ENCODE results near the gene NDUFC2. TPM values are rescaled to one million over a fixed set of nuclear protein-coding genes. Genes with fewer than 3 reads are reported as not detected.

NDUFC2 gene
- total and polyA plus RNA-seq, 2 donors from 2014 or later, result 166 to 457 TPM

GRCh38 chr11:78054971-78055370 is 24.7 kb downstream of the NDUFC2 start:
- FAIRE-seq, result no peak
- Histone ChIP-seq H3K4me1 (ENCODE audit: control insufficient read depth in 2 of 3, insufficient read depth in 2 of 3, low read depth in 1 of 3, low read length in 3 of 3) (no peaks in the 10 kb centered on the region), H3K27me3 (ENCODE audit: control insufficient read depth, insufficient read depth, low read length) (no peaks in the 10 kb centered on the region), H3K9ac (ENCODE audit: low read length in 3 of 3) (no peak overlapping the region), H3K36me3 (ENCODE audit: control insufficient read depth in 2 of 3, insufficient read depth in 3 of 3, low read length in 3 of 3) (no peaks in the 10 kb centered on the region), H3K4me3 (ENCODE audit: low read length in 3 of 3) (no peak overlapping the region), H3K9me3 (ENCODE audit: control insufficient read depth in 2 of 3, insufficient read depth in 1 of 3, low read length in 3 of 3) (no peaks in the 10 kb centered on the region), H3K27ac (ENCODE audit: low read depth in 2 of 2, low read length in 2 of 2) (no peak overlapping the region)
- intact Hi-C loops (cut with DNase I), result no loop called here
- no peak for TF ChIP-seq CTCF (IDR thresholded peaks at IDR 0.05; ENCODE audit: borderline replicate concordance, extremely low read depth, insufficient read depth)
- DNase-seq, result no peak

- no peak for TF ChIP-seq CTCF (IDR thresholded peaks at IDR 0.05; ENCODE audit: borderline replicate concordance, extremely low read depth, insufficient read depth)
- Histone ChIP-seq H3K9me3 (ENCODE audit: control insufficient read depth in 2 of 3, insufficient read depth in 1 of 3, low read length in 3 of 3) (no peaks in the 10 kb centered on the region), H3K4me1 (ENCODE audit: control insufficient read depth in 2 of 3, insufficient read depth in 2 of 3, low read depth in 1 of 3, low read length in 3 of 3) (peaks cover 0 to 2% (median 0%) of the 10 kb centered on the region in 3 donors), H3K27me3 (ENCODE audit: control insufficient read depth, insufficient read depth, low read length) (no peaks in the 10 kb centered on the region), H3K27ac (ENCODE audit: low read depth in 2 of 2, low read length in 2 of 2) (no peak overlapping the region), H3K4me3 (ENCODE audit: low read length in 3 of 3) (no peak overlapping the region), H3K36me3 (ENCODE audit: control insufficient read depth in 2 of 3, insufficient read depth in 3 of 3, low read length in 3 of 3) (no peaks in the 10 kb centered on the region), H3K9ac (ENCODE audit: low read length in 3 of 3) (no peak overlapping the region)
- DNase-seq (no peak), FAIRE-seq (no peak)
- intact Hi-C loops (cut with DNase I), result no loop called here
Observed at GRCh38 chr11:78050964-78051831, 28.5 kb downstream of the NDUFC2 start.

- H3K27me3 ChIP-seq (ENCODE audit: control insufficient read depth, insufficient read depth, low read length), result no peaks in the 10 kb centered on the region
- no peak overlapping the region for H3K9ac ChIP-seq (ENCODE audit: low read length in 3 of 3)
- H3K4me1 ChIP-seq (ENCODE audit: control insufficient read depth in 2 of 3, insufficient read depth in 2 of 3, low read depth in 1 of 3, low read length in 3 of 3), result peaks cover 0 to 8% (median 5%) of the 10 kb centered on the region in 3 donors
- H3K4me3 ChIP-seq (ENCODE audit: low read length in 3 of 3), result no peak overlapping the region
- intact Hi-C loops (cut with DNase I), result no loop called here
- H3K9me3 ChIP-seq (ENCODE audit: control insufficient read depth in 2 of 3, insufficient read depth in 1 of 3, low read length in 3 of 3), result no peaks in the 10 kb centered on the region
- H3K36me3 ChIP-seq (ENCODE audit: control insufficient read depth in 2 of 3, insufficient read depth in 3 of 3, low read length in 3 of 3), result no peaks in the 10 kb centered on the region
- DNase-seq (no peak), FAIRE-seq (no peak)
- no peak overlapping the region for H3K27ac ChIP-seq (ENCODE audit: low read depth in 2 of 2, low read length in 2 of 2)
- no peak for TF ChIP-seq CTCF (IDR thresholded peaks at IDR 0.05; ENCODE audit: borderline replicate concordance, extremely low read depth, insufficient read depth)
Observed at GRCh38 chr11:78049348-78049747, 30.3 kb downstream of the NDUFC2 start.
